ENCODE measurements around the gene RBBP4. TPM values are rescaled to one million over a fixed set of nuclear protein-coding genes. Genes with fewer than 3 reads are reported as not detected.

Gene RBBP4
- total RNA-seq, 1 experiment from 2014 or later = 242 TPM

DNA sequence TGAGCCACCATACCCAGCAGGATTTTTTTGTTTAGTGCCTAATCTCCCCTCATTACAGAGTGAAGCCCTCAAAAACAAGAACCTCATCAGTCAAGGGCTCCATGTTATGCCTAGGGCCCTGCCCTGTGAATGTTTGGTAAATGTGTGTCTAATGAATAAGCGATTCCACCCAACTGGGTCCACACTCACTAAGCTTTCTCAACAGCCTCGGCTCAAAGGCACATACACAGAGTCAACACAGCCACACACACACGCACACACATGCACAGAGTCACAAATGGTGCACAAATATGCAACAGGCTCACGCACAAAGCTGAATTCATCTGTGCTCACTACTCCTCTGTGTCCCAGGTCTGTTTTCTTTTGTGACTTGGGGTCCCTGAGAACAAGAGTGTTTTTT lies 63.3 kb downstream of the RBBP4 start:
- Mint-ChIP-seq H3K4me3 (ENCODE audit: low read depth, unreplicated experiment) (no peak overlapping the region), H3K36me3 (ENCODE audit: insufficient read depth, unreplicated experiment) (peaks cover 8% of the 10 kb centered on the region), H3K27ac (ENCODE audit: unreplicated experiment) (no peak overlapping the region), H3K9me3 (ENCODE audit: low read depth, unreplicated experiment) (no peaks in the 10 kb centered on the region), H3K27me3 (ENCODE audit: unreplicated experiment) (no peaks in the 10 kb centered on the region), H3K4me1 (ENCODE audit: low read depth, unreplicated experiment) (peaks cover 21% of the 10 kb centered on the region)
- TF ChIP-seq, protein P1, sequence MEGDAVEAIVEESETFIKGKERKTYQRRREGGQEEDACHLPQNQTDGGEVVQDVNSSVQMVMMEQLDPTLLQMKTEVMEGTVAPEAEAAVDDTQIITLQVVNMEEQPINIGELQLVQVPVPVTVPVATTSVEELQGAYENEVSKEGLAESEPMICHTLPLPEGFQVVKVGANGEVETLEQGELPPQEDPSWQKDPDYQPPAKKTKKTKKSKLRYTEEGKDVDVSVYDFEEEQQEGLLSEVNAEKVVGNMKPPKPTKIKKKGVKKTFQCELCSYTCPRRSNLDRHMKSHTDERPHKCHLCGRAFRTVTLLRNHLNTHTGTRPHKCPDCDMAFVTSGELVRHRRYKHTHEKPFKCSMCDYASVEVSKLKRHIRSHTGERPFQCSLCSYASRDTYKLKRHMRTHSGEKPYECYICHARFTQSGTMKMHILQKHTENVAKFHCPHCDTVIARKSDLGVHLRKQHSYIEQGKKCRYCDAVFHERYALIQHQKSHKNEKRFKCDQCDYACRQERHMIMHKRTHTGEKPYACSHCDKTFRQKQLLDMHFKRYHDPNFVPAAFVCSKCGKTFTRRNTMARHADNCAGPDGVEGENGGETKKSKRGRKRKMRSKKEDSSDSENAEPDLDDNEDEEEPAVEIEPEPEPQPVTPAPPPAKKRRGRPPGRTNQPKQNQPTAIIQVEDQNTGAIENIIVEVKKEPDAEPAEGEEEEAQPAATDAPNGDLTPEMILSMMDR (IDR thresholded peaks at IDR 0.05; ENCODE audit: unreplicated experiment) = no peak
- BruUV-seq (replicated peaks) = no TSS peak
- intact Hi-C loops (cut with micrococcal nuclease; ENCODE audit: unreplicated experiment) = no loop called here
- DNase-seq = no peak
- CTCF ChIA-PET = interaction anchor here (3.0 kb wide), 1 partner anchor 57 kb away, joined by 102 read pairs; no protein-coding TSS in a partner anchor

DNA sequence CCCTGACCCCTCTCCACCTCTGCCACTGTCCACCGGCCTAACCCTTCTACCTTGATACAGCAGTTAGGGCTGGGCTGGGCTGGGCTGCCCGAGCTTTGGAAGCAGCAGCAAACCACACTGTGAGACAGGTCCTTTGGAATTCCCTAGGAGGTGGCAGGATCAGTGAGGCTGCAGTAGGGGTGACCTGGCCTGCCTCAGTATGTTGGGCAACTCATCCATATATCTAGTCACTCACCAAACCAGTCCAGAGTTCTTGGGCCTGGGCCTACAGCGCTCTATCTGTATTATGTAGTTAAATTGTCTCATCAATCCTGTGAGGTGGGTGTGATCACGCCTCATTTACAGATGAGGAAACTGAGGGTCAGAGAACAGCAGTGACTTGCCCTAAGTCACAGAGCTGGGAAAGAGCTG lies 64.9 kb downstream of the RBBP4 start:
- TF ChIP-seq, protein P1 (IDR thresholded peaks at IDR 0.05; ENCODE audit: unreplicated experiment) = no peak
- DNase-seq = no peak
- CTCF ChIA-PET = interaction anchor here (1.0 to 1.9 kb wide), 2 partner anchors 38 to 57 kb away, joined by 6 to 7 read pairs; no protein-coding TSS in a partner anchor
- peak overlapping the region; percentile 75 for H3K27ac Mint-ChIP-seq (ENCODE audit: unreplicated experiment)
- no peak overlapping the region for H3K4me3 Mint-ChIP-seq (ENCODE audit: low read depth, unreplicated experiment)
- peaks cover 8% of the 10 kb centered on the region for H3K36me3 Mint-ChIP-seq (ENCODE audit: insufficient read depth, unreplicated experiment)
- H3K9me3 Mint-ChIP-seq (ENCODE audit: low read depth, unreplicated experiment) = no peaks in the 10 kb centered on the region
- BruUV-seq (replicated peaks) = no TSS peak
- no peaks in the 10 kb centered on the region for H3K27me3 Mint-ChIP-seq (ENCODE audit: unreplicated experiment)
- intact Hi-C loops (cut with micrococcal nuclease; ENCODE audit: unreplicated experiment) = no loop called here
- H3K4me1 Mint-ChIP-seq (ENCODE audit: low read depth, unreplicated experiment) = peaks cover 21% of the 10 kb centered on the region

DNA sequence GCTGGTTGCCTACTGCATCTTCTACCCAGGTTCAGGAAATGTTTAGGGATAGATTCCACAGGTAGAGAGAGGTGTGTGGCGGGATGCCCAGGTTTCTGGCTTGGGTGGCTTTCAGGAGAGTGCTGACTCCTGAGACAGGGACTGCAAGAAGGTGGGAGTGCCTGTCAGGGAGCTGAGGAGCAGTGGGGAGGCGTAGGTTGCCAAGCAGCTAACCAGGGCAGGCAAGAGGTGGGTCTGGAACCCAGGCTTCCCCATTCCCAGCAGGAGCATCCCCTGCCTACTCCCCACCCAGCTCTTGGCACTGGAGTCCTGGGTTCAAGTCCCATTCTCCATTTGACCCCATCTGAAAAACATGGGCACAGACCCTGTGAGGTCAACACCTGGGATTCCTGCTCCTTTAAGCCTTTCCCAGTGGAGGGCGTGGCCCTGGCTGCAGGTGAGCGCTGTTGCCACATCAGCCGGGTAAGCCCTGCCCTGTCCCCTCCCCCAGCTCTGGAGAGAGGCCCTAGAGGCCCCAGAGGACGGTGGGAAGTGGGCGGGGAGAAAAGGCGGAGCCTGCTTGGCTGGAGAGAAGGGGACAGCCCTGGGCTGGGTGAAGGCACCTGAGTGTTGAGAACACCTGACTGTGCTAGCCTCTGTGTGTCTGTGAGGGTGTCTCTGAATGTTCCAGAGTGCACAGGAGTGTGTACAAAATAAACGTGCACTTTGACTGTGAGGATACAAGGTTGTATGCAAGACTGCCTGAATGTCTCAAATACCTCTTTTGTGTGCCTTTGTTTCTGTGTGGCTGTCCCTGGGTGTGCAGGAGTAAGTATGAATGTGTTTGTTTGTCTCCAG lies 65.5 kb downstream of the RBBP4 start:
- H3K36me3 Mint-ChIP-seq (ENCODE audit: insufficient read depth, unreplicated experiment) = peaks cover 8% of the 10 kb centered on the region
- TF ChIP-seq, protein P1 (IDR thresholded peaks at IDR 0.05; ENCODE audit: unreplicated experiment) = no peak
- peak; percentile 99 for DNase-seq
- BruUV-seq (replicated peaks) = no TSS peak
- intact Hi-C loops (cut with micrococcal nuclease; ENCODE audit: unreplicated experiment) = no loop called here
- peaks cover 21% of the 10 kb centered on the region for H3K4me1 Mint-ChIP-seq (ENCODE audit: low read depth, unreplicated experiment)
- peak overlapping the region; percentile 10 for H3K4me3 Mint-ChIP-seq (ENCODE audit: low read depth, unreplicated experiment)
- no peaks in the 10 kb centered on the region for H3K27me3 Mint-ChIP-seq (ENCODE audit: unreplicated experiment)
- peak overlapping the region; percentile 75 for H3K27ac Mint-ChIP-seq (ENCODE audit: unreplicated experiment)
- H3K9me3 Mint-ChIP-seq (ENCODE audit: low read depth, unreplicated experiment) = no peaks in the 10 kb centered on the region
- CTCF ChIA-PET = interaction anchor here (1.0 to 1.9 kb wide), 2 partner anchors 37 to 56 kb away, joined by 6 to 7 read pairs; no protein-coding TSS in a partner anchor

DNA sequence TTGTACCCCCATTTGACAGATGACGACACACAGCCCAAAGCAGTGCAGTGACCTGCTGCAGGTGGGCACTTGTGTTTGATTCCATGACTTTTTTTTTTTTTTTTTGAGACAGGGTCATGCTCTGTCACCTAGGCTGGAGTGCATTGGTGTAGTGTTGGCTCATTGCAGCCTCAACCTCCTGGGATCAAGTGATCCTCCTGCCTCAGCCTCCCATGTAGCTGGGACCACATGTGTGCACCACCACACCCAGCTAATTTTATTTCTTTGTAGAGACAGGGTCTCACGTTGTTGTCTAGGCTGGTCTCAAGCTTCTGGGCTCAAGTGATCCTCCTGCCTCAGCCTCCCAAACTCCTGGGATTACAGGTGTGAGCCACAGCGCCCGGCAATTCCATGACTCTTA lies 66.5 kb downstream of the RBBP4 start:
- CTCF ChIA-PET = interaction anchor here (0.7 kb wide), 1 partner anchor 248 kb away, joined by 4 read pairs; no protein-coding TSS in a partner anchor
- peak overlapping the region; percentile 4 for H3K27ac Mint-ChIP-seq (ENCODE audit: unreplicated experiment)
- no TSS peak for BruUV-seq (replicated peaks)

More for the DNA sequence above, 66.5 kb downstream of the RBBP4 start:
- TF ChIP-seq, protein P1 (IDR thresholded peaks at IDR 0.05; ENCODE audit: unreplicated experiment) = no peak
- peaks cover 21% of the 10 kb centered on the region for H3K4me1 Mint-ChIP-seq (ENCODE audit: low read depth, unreplicated experiment)
- H3K27me3 Mint-ChIP-seq (ENCODE audit: unreplicated experiment) = no peaks in the 10 kb centered on the region
- DNase-seq = no peak
- peak overlapping the region; percentile 10 for H3K4me3 Mint-ChIP-seq (ENCODE audit: low read depth, unreplicated experiment)
- H3K9me3 Mint-ChIP-seq (ENCODE audit: low read depth, unreplicated experiment) = peaks cover 3% of the 10 kb centered on the region
- intact Hi-C loops (cut with micrococcal nuclease; ENCODE audit: unreplicated experiment) = no loop called here
- H3K36me3 Mint-ChIP-seq (ENCODE audit: insufficient read depth, unreplicated experiment) = peaks cover under 1% of the 10 kb centered on the region
